Mucosa of descending colon (tissue), 3 donors: ENCODE measurements around the gene AP2A1. TPM values are rescaled to one million over a fixed set of nuclear protein-coding genes. Genes with fewer than 3 reads are reported as not detected.

Source experiments
- ATAC-seq: fragments of 200-7000 bp; cut with Tn5 transposase; one replicate; pipeline ENCODE4 v1.9.1; 2020; ENCODE audit warnings: mild to moderate bottlenecking, moderate library complexity
- DNase-seq, 3 donors: peaks; one replicate each; pipeline ENCODE4 v3.0.0-alpha.2; 2020
- H3K36me3 ChIP-seq: fragments of 200-600 bp; one replicate; pipeline ENCODE4 v1.8.0; 2021; ENCODE audit warnings: low read depth, mild to moderate bottlenecking
- H3K4me1 ChIP-seq: fragments of 200-600 bp; one replicate; pipeline ENCODE4 v1.8.0; 2021; ENCODE audit warnings: low read depth, mild to moderate bottlenecking
- H3K4me3 ChIP-seq: fragments of 200-600 bp; one replicate; pipeline ENCODE4 v1.8.0; 2021; ENCODE audit warnings: mild to moderate bottlenecking
- H3K9me3 ChIP-seq: fragments of 200-600 bp; one replicate; pipeline ENCODE4 v1.8.0; 2021; ENCODE audit warnings: mild to moderate bottlenecking
- CTCF ChIP-seq: fragments of 200-600 bp; IDR thresholded peaks from one replicate; pipeline ENCODE4 v1.8.0; 2022; ENCODE audit warnings: antibody characterized with exemption, mild to moderate bottlenecking
- intact Hi-C, 2 donors: fragments of 100-400 bp; cut with DNase I in 1 of 2; cut with micrococcal nuclease in 1 of 2; formaldehyde crosslinking; loops; one replicate each; pipeline versions ENCODE4 v1.11.0 to v1.11.1; 2022; cut with DNase I, micrococcal nuclease
- total RNA-seq, 3 donors: library from RNA; stranded (reverse); fragmentation: NEBNext Ultra II Directional in 2 of 3; extraction: Animal tissue kit (Norgen Biotek cat#: 25700) in 2 of 3; gene quantifications; one replicate each; pipeline versions ENCODE4 v1.2.1 to v1.2.4, GENCODE V29; 2021 to 2023
- donor health status: DM: no; HTN: no; CAD: no; lungs with moderate emphysema.
- donor health status: DM: no; HTN: no; CAD: no.
- donor health status: DM: no; HTN: yes; CAD: no.

AP2A1 gene
- total RNA-seq, 3 donors from 2014 or later, result 73.6 to 84.8 (median 82.5) TPM

GRCh38 chr19:49766007-49766929 is 533 bp upstream of the AP2A1 start:
- TF ChIP-seq CTCF, result no peak
- Histone ChIP-seq H3K4me3 (peak overlapping the region; percentile 54), H3K36me3 (peaks cover 5% of the 10 kb centered on the region), H3K4me1 (peaks cover 15% of the 10 kb centered on the region), H3K9me3 (no peaks in the 10 kb centered on the region)
- ATAC-seq (peak; percentile 93), DNase-seq (peak; percentile 99 to 100 (median 99))
- intact Hi-C loops, result no loop called here

- Histone ChIP-seq H3K9me3 (no peaks in the 10 kb centered on the region), H3K36me3 (peaks cover 5% of the 10 kb centered on the region), H3K4me3 (peak overlapping the region; percentile 54), H3K4me1 (peaks cover 19% of the 10 kb centered on the region)
- ATAC-seq (no peak), DNase-seq (no peak)
- intact Hi-C loops, result no loop called here
- no peak for TF ChIP-seq CTCF
Observed at GRCh38 chr19:49767381-49767780, 580 bp downstream of the AP2A1 start.

- Histone ChIP-seq H3K4me1 (peaks cover 19% of the 10 kb centered on the region), H3K36me3 (peaks cover 5% of the 10 kb centered on the region), H3K9me3 (no peaks in the 10 kb centered on the region), H3K4me3 (no peak overlapping the region)
- intact Hi-C loops, result no loop called here
- no peak for TF ChIP-seq CTCF
- DNase-seq (no peak), ATAC-seq (no peak)
Observed at GRCh38 chr19:49767967-49768581, 1.3 kb downstream of the AP2A1 start.

- Histone ChIP-seq H3K4me3 (no peak overlapping the region), H3K4me1 (peaks cover 19% of the 10 kb centered on the region), H3K9me3 (no peaks in the 10 kb centered on the region), H3K36me3 (peaks cover 5% of the 10 kb centered on the region)
- no peak for TF ChIP-seq CTCF
- no peak for ATAC-seq
- intact Hi-C loops, result no loop called here
- no peak for DNase-seq
Observed at GRCh38 chr19:49770529-49770928, 3.7 kb downstream of the AP2A1 start.

- intact Hi-C loops, result no loop called here
- no peak for TF ChIP-seq CTCF
- Histone ChIP-seq H3K4me1 (peaks cover 19% of the 10 kb centered on the region), H3K9me3 (no peaks in the 10 kb centered on the region), H3K36me3 (no peaks in the 10 kb centered on the region), H3K4me3 (no peak overlapping the region)
- ATAC-seq, result peak; percentile 60
- peak in 2 of 3 donors; percentile 35 to 51 for DNase-seq
Observed at GRCh38 chr19:49771674-49772139, 4.9 kb downstream of the AP2A1 start.
